ENCODE results near the gene ATP2B1. TPM values are rescaled to one million over a fixed set of nuclear protein-coding genes. Genes with fewer than 3 reads are reported as not detected.

The ATP2B1 gene
- total RNA-seq, 1 experiment from 2014 or later = 48.5 TPM

GRCh38 chr12:89756194-89756584 lies 47.6 kb upstream of the ATP2B1 start:
- intact Hi-C loops (cut with micrococcal nuclease) = loop anchor here (1.0 to 2.0 kb wide), 2 partner anchors 45 to 193 kb away; no protein-coding TSS in a partner anchor

GRCh38 chr12:89753997-89754396 lies 45.4 kb upstream of the ATP2B1 start:
- no peaks in the 10 kb centered on the region for H3K9me2 ChIP-seq (replicated peaks; ENCODE audit: low read length)
- H3K4me1 ChIP-seq (ENCODE audit: insufficient read depth, low read length) = peaks cover 45% of the 10 kb centered on the region
- DNase-seq (no peak), ATAC-seq (no peak)
- no peaks in the 10 kb centered on the region for H3K36me3 ChIP-seq (ENCODE audit: low read depth, low read length)
- TF ChIP-seq EZH2 (IDR thresholded peaks at IDR 0.05; ENCODE audit: low read length, unreplicated experiment) (no peak), CTCF (conservative IDR thresholded peaks at IDR 0.05; ENCODE audit: low read depth, low read length) (no peak), EZH2phosphoT487 (IDR thresholded peaks at IDR 0.05; ENCODE audit: borderline replicate concordance, low read length) (no peak)
- no peak overlapping the region for H2AFZ ChIP-seq (ENCODE audit: low read length)
- no peaks in the 10 kb centered on the region for H4K20me1 ChIP-seq (ENCODE audit: low read length)
- intact Hi-C loops (cut with micrococcal nuclease) = no loop called here
- no peak overlapping the region for H3K4me2 ChIP-seq (ENCODE audit: low read length)
- ChIA-PET POLR2A (ENCODE audit: unreplicated experiment) (no interaction called here), CTCF (no interaction called here)
- H3K4me3 ChIP-seq (ENCODE audit: low read length) = no peak overlapping the region
- no peak overlapping the region for H3K9ac ChIP-seq (ENCODE audit: low read length)
- BruUV-seq (replicated peaks) = no TSS peak
- H3K27ac ChIP-seq (ENCODE audit: low read length) = no peak overlapping the region
- no peaks in the 10 kb centered on the region for H3K79me2 ChIP-seq (ENCODE audit: low read length)
- H3K27me3 ChIP-seq (ENCODE audit: low read length) = no peaks in the 10 kb centered on the region
- H3K9me3 ChIP-seq (ENCODE audit: low read length) = no peaks in the 10 kb centered on the region
- H3F3A ChIP-seq (ENCODE audit: low read length, unreplicated experiment) = peaks cover 22% of the 10 kb centered on the region

More at GRCh38 chr12:89756194-89756584, 47.6 kb upstream of the ATP2B1 start:
- DNase-seq = no peak
- TF ChIP-seq EZH2phosphoT487 (IDR thresholded peaks at IDR 0.05; ENCODE audit: borderline replicate concordance, low read length) (no peak), EZH2 (IDR thresholded peaks at IDR 0.05; ENCODE audit: low read length, unreplicated experiment) (no peak), CTCF (conservative IDR thresholded peaks at IDR 0.05; ENCODE audit: low read depth, low read length) (no peak)
- Histone ChIP-seq H2AFZ (ENCODE audit: low read length) (0 out of 2 replicates have a peak overlapping the region, but pooled peaks have one; percentile 5), H3K36me3 (ENCODE audit: low read depth, low read length) (no peaks in the 10 kb centered on the region), H3K4me1 (ENCODE audit: insufficient read depth, low read length) (peaks cover 42% of the 10 kb centered on the region), H3F3A (ENCODE audit: low read length, unreplicated experiment) (peaks cover 14% of the 10 kb centered on the region), H3K27ac (ENCODE audit: low read length) (peak overlapping the region; percentile 94), H3K4me2 (ENCODE audit: low read length) (peak overlapping the region; percentile 56), H3K9me3 (ENCODE audit: low read length) (no peaks in the 10 kb centered on the region), H3K9ac (ENCODE audit: low read length) (peak overlapping the region; percentile 46), H4K20me1 (ENCODE audit: low read length) (no peaks in the 10 kb centered on the region), H3K27me3 (ENCODE audit: low read length) (no peaks in the 10 kb centered on the region), H3K79me2 (ENCODE audit: low read length) (no peaks in the 10 kb centered on the region), H3K4me3 (ENCODE audit: low read length) (no peak overlapping the region), H3K9me2 (replicated peaks; ENCODE audit: low read length) (no peaks in the 10 kb centered on the region)
- CTCF ChIA-PET = no interaction called here
- ATAC-seq = no peak
- POLR2A ChIA-PET (ENCODE audit: unreplicated experiment) = interaction anchor here (0.7 kb wide), 1 partner anchor 19 kb away, joined by 5 read pairs; no protein-coding TSS in a partner anchor
- no TSS peak for BruUV-seq (replicated peaks)

- Histone ChIP-seq H2AFZ (ENCODE audit: low read length) (no peak overlapping the region), H3K36me3 (ENCODE audit: low read depth, low read length) (no peaks in the 10 kb centered on the region), H3F3A (ENCODE audit: low read length, unreplicated experiment) (peaks cover 21% of the 10 kb centered on the region), H3K4me3 (ENCODE audit: low read length) (no peak overlapping the region), H3K4me1 (ENCODE audit: insufficient read depth, low read length) (peaks cover 35% of the 10 kb centered on the region), H3K4me2 (ENCODE audit: low read length) (no peak overlapping the region), H3K9ac (ENCODE audit: low read length) (no peak overlapping the region), H4K20me1 (ENCODE audit: low read length) (no peaks in the 10 kb centered on the region), H3K79me2 (ENCODE audit: low read length) (no peaks in the 10 kb centered on the region), H3K27ac (ENCODE audit: low read length) (no peak overlapping the region), H3K9me3 (ENCODE audit: low read length) (no peaks in the 10 kb centered on the region), H3K27me3 (ENCODE audit: low read length) (no peaks in the 10 kb centered on the region), H3K9me2 (replicated peaks; ENCODE audit: low read length) (no peaks in the 10 kb centered on the region)
- DNase-seq (no peak), ATAC-seq (no peak)
- ChIA-PET POLR2A (ENCODE audit: unreplicated experiment) (no interaction called here), CTCF (no interaction called here)
- intact Hi-C loops (cut with micrococcal nuclease) = no loop called here
- no TSS peak for BruUV-seq (replicated peaks)
- no peak for TF ChIP-seq EZH2phosphoT487 (IDR thresholded peaks at IDR 0.05; ENCODE audit: borderline replicate concordance, low read length)
- TF ChIP-seq CTCF (conservative IDR thresholded peaks at IDR 0.05; ENCODE audit: low read depth, low read length) = no peak
- no peak for TF ChIP-seq EZH2 (IDR thresholded peaks at IDR 0.05; ENCODE audit: low read length, unreplicated experiment)
These were observed 43.7 kb upstream of the ATP2B1 start for GRCh38 chr12:89752341-89752740.
